Trophoblast cell (in vitro differentiated cells and primary cell): ENCODE data around the gene MACROD2.

Experiments used
- DNase-seq, 2 donors: peaks; one replicate each; pipeline ENCODE4 v3.0.0-alpha.2; 2016
- H2AFZ ChIP-seq: 2 replicates; pipeline ENCODE4 v1.6.1; 2013; ENCODE audit warnings: low read length, moderate library complexity, mild to moderate bottlenecking; ENCODE audit not compliant: insufficient read depth, poor library complexity
- H2AK5ac ChIP-seq: 2 replicates; pipeline ENCODE4 v1.6.1; 2013; ENCODE audit warnings: mild to moderate bottlenecking, low read length
- H2BK120ac ChIP-seq: 2 replicates; pipeline ENCODE4 v1.6.1; 2013; ENCODE audit warnings: low read length, mild to moderate bottlenecking, moderate library complexity; ENCODE audit not compliant: insufficient read depth, poor library complexity
- H2BK12ac ChIP-seq: 2 replicates; pipeline ENCODE4 v1.6.1; 2013; ENCODE audit warnings: mild to moderate bottlenecking, low read length, moderate library complexity
- H2BK5ac ChIP-seq: 2 replicates; pipeline ENCODE4 v1.6.1; 2013; ENCODE audit warnings: low read length, low read depth, moderate library complexity, mild to moderate bottlenecking; ENCODE audit not compliant: poor library complexity
- H3K14ac ChIP-seq: 2 replicates; pipeline ENCODE4 v1.6.1; 2013; ENCODE audit warnings: mild to moderate bottlenecking, low read length
- H3K18ac ChIP-seq: 2 replicates; pipeline ENCODE4 v1.6.1; 2013; ENCODE audit warnings: mild to moderate bottlenecking, low read length
- H3K23ac ChIP-seq: 2 replicates; pipeline ENCODE4 v1.6.1; 2013; ENCODE audit warnings: low read length
- H3K27ac ChIP-seq: 2 replicates; pipeline ENCODE4 v1.5.1; 2013; ENCODE audit warnings: low read depth, mild to moderate bottlenecking, inconsistent platforms, low read length, moderate library complexity
- H3K27me3 ChIP-seq: 2 replicates; pipeline ENCODE4 v1.6.1; 2013; ENCODE audit warnings: inconsistent platforms, mild to moderate bottlenecking, low read length, moderate library complexity; ENCODE audit not compliant: insufficient read depth
- H3K36me3 ChIP-seq, 2 experiments: 1 replicate in 1 of 2; 2 replicates in 1 of 2; pipeline ENCODE4 v1.6.1; 2013; ENCODE audit warnings: low read length in 2 of 2, mild to moderate bottlenecking in 2 of 2, moderate library complexity in 1 of 2; ENCODE audit not compliant: insufficient read depth in 2 of 2, control insufficient read depth in 1 of 2
- H3K4ac ChIP-seq: 2 replicates; pipeline ENCODE4 v1.6.1; 2013; ENCODE audit warnings: low read depth, mild to moderate bottlenecking, low read length, moderate library complexity
- H3K4me1 ChIP-seq, 2 experiments: 1 replicate in 1 of 2; 2 replicates in 1 of 2; pipeline ENCODE4 v1.6.1; 2013; ENCODE audit warnings: low read length in 2 of 2, mild to moderate bottlenecking in 2 of 2, moderate library complexity in 1 of 2; ENCODE audit not compliant: insufficient read depth in 2 of 2, control insufficient read depth in 1 of 2
- H3K4me2 ChIP-seq: 2 replicates; pipeline ENCODE4 v1.6.1; 2013; ENCODE audit warnings: inconsistent platforms, mild to moderate bottlenecking, low read length, moderate library complexity
- H3K4me3 ChIP-seq: 2 replicates; pipeline ENCODE4 v1.5.1; 2013; ENCODE audit warnings: mild to moderate bottlenecking, low read depth, low read length, inconsistent platforms
- H3K79me1 ChIP-seq: one replicate; pipeline ENCODE4 v1.6.1; 2013; ENCODE audit warnings: low read length
- H3K79me2 ChIP-seq: 2 replicates; pipeline ENCODE4 v1.6.1; 2013; ENCODE audit warnings: low read length, mild to moderate bottlenecking; ENCODE audit not compliant: control insufficient read depth, insufficient read depth, poor library complexity
- H3K9ac ChIP-seq: 2 replicates; pipeline ENCODE4 v1.6.1; 2013; ENCODE audit warnings: mild to moderate bottlenecking, low read length
- H3K9me3 ChIP-seq: 2 replicates; pipeline ENCODE4 v1.6.1; 2013; ENCODE audit warnings: low read depth, mild to moderate bottlenecking, control low read depth, inconsistent platforms, low read length; ENCODE audit not compliant: insufficient read depth
- H4K12ac ChIP-seq: 2 replicates; pipeline ENCODE4 v1.6.1; 2013; ENCODE audit warnings: low read depth, mild to moderate bottlenecking, low read length, moderate library complexity
- H4K8ac ChIP-seq: 2 replicates; pipeline ENCODE4 v1.6.1; 2013; ENCODE audit warnings: low read depth, mild to moderate bottlenecking, low read length, moderate library complexity
- H4K91ac ChIP-seq: one replicate; pipeline ENCODE4 v1.6.1; 2013; ENCODE audit warnings: low read depth, mild to moderate bottlenecking, low read length, moderate library complexity
- WGBS: extraction: QIAGEN DNeasy Blood & Tissue Kit; methylation state at CpG from one replicate; pipeline ENCODE4 v1.1.7; 2013; ENCODE audit warnings: missing lambda C conversion rate; ENCODE audit not compliant: insufficient read length, insufficient coverage; ENCODE audit errors: extremely low coverage; 5-methylcytosine and 5-hydroxymethylcytosine counted together

The MACROD2 gene

GRCh38 chr20:15711177-15711576 lies 1715.9 kb downstream of the MACROD2 start:
- no peaks in the 10 kb centered on the region for H3K79me2 ChIP-seq
- no peak overlapping the region for H2BK5ac ChIP-seq
- no peak overlapping the region for H4K91ac ChIP-seq
- no peaks in the 10 kb centered on the region for H3K27me3 ChIP-seq
- no peak overlapping the region for H3K18ac ChIP-seq
- H3K4me2 ChIP-seq = no peak overlapping the region
- no peaks in the 10 kb centered on the region for H3K79me1 ChIP-seq
- no peak overlapping the region for H3K27ac ChIP-seq
- DNase-seq = no peak
- H2AFZ ChIP-seq = no peak overlapping the region
- no CpG with 5 or more reads among the region's 7 CpGs for WGBS
- H3K4me3 ChIP-seq = no peak overlapping the region
- H3K9me3 ChIP-seq = no peaks in the 10 kb centered on the region
- no peak overlapping the region for H3K14ac ChIP-seq
- no peak overlapping the region for H3K23ac ChIP-seq
- no peak overlapping the region for H4K8ac ChIP-seq
- H3K36me3 ChIP-seq = no peaks in the 10 kb centered on the region
- H3K4me1 ChIP-seq = no peaks in the 10 kb centered on the region
- H3K9ac ChIP-seq = no peak overlapping the region
- no peak overlapping the region for H3K4ac ChIP-seq
- no peak overlapping the region for H2BK12ac ChIP-seq
- no peak overlapping the region for H4K12ac ChIP-seq
- no peak overlapping the region for H2BK120ac ChIP-seq
- no peak overlapping the region for H2AK5ac ChIP-seq

- WGBS = no CpG with 5 or more reads among the region's 5 CpGs
- H3K27ac ChIP-seq = no peak overlapping the region
- no peaks in the 10 kb centered on the region for H3K4me1 ChIP-seq
- H3K79me1 ChIP-seq = no peaks in the 10 kb centered on the region
- no peak overlapping the region for H2AFZ ChIP-seq
- H3K9ac ChIP-seq = no peak overlapping the region
- DNase-seq = no peak
- H4K12ac ChIP-seq = no peak overlapping the region
- no peak overlapping the region for H3K14ac ChIP-seq
- H2BK120ac ChIP-seq = no peak overlapping the region
- no peaks in the 10 kb centered on the region for H3K36me3 ChIP-seq
- no peak overlapping the region for H4K91ac ChIP-seq
- no peak overlapping the region for H2BK5ac ChIP-seq
- H4K8ac ChIP-seq = no peak overlapping the region
- no peak overlapping the region for H2BK12ac ChIP-seq
- no peak overlapping the region for H3K18ac ChIP-seq
- H3K4me3 ChIP-seq = no peak overlapping the region
- no peak overlapping the region for H2AK5ac ChIP-seq
- no peaks in the 10 kb centered on the region for H3K27me3 ChIP-seq
- H3K23ac ChIP-seq = no peak overlapping the region
- H3K4me2 ChIP-seq = no peak overlapping the region
- H3K79me2 ChIP-seq = no peaks in the 10 kb centered on the region
- H3K4ac ChIP-seq = no peak overlapping the region
- H3K9me3 ChIP-seq = no peaks in the 10 kb centered on the region
These were observed 1720.9 kb downstream of the MACROD2 start for GRCh38 chr20:15716256-15716655.

GRCh38 chr20:15726416-15726815 lies 1731.1 kb downstream of the MACROD2 start:
- no peak overlapping the region for H3K14ac ChIP-seq
- no peak overlapping the region for H3K4me3 ChIP-seq
- no peak overlapping the region for H2BK5ac ChIP-seq
- no peak overlapping the region for H2AK5ac ChIP-seq
- DNase-seq = no peak
- WGBS = no CpG with 5 or more reads among the region's 1 CpG
- no peak overlapping the region for H4K8ac ChIP-seq
- no peaks in the 10 kb centered on the region for H3K27me3 ChIP-seq
- H2BK120ac ChIP-seq = no peak overlapping the region
- no peak overlapping the region for H3K4ac ChIP-seq
- H2BK12ac ChIP-seq = no peak overlapping the region
- H3K4me2 ChIP-seq = no peak overlapping the region
- no peaks in the 10 kb centered on the region for H3K4me1 ChIP-seq
- no peak overlapping the region for H2AFZ ChIP-seq
- H4K91ac ChIP-seq = no peak overlapping the region
- H3K27ac ChIP-seq = no peak overlapping the region
- no peaks in the 10 kb centered on the region for H3K36me3 ChIP-seq
- H3K18ac ChIP-seq = no peak overlapping the region
- no peaks in the 10 kb centered on the region for H3K9me3 ChIP-seq
- no peak overlapping the region for H3K23ac ChIP-seq
- no peak overlapping the region for H4K12ac ChIP-seq
- no peak overlapping the region for H3K9ac ChIP-seq
- no peaks in the 10 kb centered on the region for H3K79me2 ChIP-seq
- H3K79me1 ChIP-seq = no peaks in the 10 kb centered on the region

GRCh38 chr20:15734052-15734451 lies 1738.7 kb downstream of the MACROD2 start:
- no peak overlapping the region for H3K23ac ChIP-seq
- no peaks in the 10 kb centered on the region for H3K36me3 ChIP-seq
- H3K18ac ChIP-seq = no peak overlapping the region
- H3K79me1 ChIP-seq = no peaks in the 10 kb centered on the region
- WGBS = no CpG with 5 or more reads among the region's 4 CpGs
- H3K4me1 ChIP-seq = no peaks in the 10 kb centered on the region
- no peak overlapping the region for H4K8ac ChIP-seq
- H2BK5ac ChIP-seq = no peak overlapping the region
- no peak overlapping the region for H2AFZ ChIP-seq
- no peak overlapping the region for H2BK120ac ChIP-seq
- DNase-seq = no peak
- no peaks in the 10 kb centered on the region for H3K9me3 ChIP-seq
- H3K9ac ChIP-seq = no peak overlapping the region
- H3K27me3 ChIP-seq = no peaks in the 10 kb centered on the region
- no peak overlapping the region for H3K4me2 ChIP-seq
- H4K91ac ChIP-seq = no peak overlapping the region
- no peak overlapping the region for H4K12ac ChIP-seq
- no peaks in the 10 kb centered on the region for H3K79me2 ChIP-seq
- no peak overlapping the region for H3K14ac ChIP-seq
- no peak overlapping the region for H3K4ac ChIP-seq
- no peak overlapping the region for H2AK5ac ChIP-seq
- no peak overlapping the region for H3K27ac ChIP-seq
- no peak overlapping the region for H3K4me3 ChIP-seq
- no peak overlapping the region for H2BK12ac ChIP-seq
